ENCODE data around the gene SLC2A13. TPM values are rescaled to one million over a fixed set of nuclear protein-coding genes. Genes with fewer than 3 reads are reported as not detected.

The SLC2A13 gene
- total and polyA plus RNA-seq, 4 donors = 1.9 to 20.2 (median 6.9) TPM

DNA sequence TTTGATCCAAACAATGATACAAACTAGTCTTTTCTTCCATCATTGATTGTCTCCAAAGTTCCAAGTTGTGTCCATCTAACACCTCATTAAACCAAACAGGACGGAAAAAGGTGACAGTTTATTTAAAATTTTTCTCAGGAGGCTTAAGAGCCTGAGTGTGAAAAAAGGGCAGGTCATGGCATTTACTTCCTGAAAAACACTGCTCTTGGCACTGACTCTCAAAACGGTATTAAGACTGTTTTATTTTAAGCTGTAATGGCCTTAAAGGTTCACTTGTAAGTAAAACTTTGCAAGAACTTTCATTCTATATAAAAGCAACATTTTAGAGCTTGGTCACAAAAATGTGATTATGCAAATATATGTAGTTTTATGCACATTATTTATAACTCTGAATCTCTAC is 222.5 kb downstream of the SLC2A13 start:
- Histone ChIP-seq H3K9ac (ENCODE audit: low read depth in 1 of 2, low read length in 2 of 2) (no peak overlapping the region), H3K27me3 (ENCODE audit: control insufficient read depth in 4 of 4, insufficient read depth in 4 of 4, low read length in 3 of 4) (no peaks in the 10 kb centered on the region), H3K4me1 (ENCODE audit: control insufficient read depth in 4 of 4, insufficient read depth in 4 of 4, low read length in 3 of 4) (peaks cover 0 to 4% (median 0%) of the 10 kb centered on the region in 4 donors), H3K27ac (ENCODE audit: low read depth in 1 of 2, low read length in 2 of 2) (no peak overlapping the region), H3K9me3 (ENCODE audit: control insufficient read depth in 4 of 4, low read length in 3 of 4) (peaks cover 0 to 4% (median 0%) of the 10 kb centered on the region in 4 donors), H3K4me3 (ENCODE audit: low read depth in 1 of 3, low read length in 3 of 3) (no peak overlapping the region), H3K36me3 (ENCODE audit: control insufficient read depth in 4 of 4, insufficient read depth in 3 of 4, low read depth in 1 of 4, low read length in 3 of 4) (no peaks in the 10 kb centered on the region)
- no peak for DNase-seq (ENCODE audit: low spot score)
- TF ChIP-seq RAD21 (IDR thresholded peaks at IDR 0.05) = no peak
- TF ChIP-seq FOXA1 (IDR thresholded peaks at IDR 0.05) = no peak
- TF ChIP-seq, protein P1, sequence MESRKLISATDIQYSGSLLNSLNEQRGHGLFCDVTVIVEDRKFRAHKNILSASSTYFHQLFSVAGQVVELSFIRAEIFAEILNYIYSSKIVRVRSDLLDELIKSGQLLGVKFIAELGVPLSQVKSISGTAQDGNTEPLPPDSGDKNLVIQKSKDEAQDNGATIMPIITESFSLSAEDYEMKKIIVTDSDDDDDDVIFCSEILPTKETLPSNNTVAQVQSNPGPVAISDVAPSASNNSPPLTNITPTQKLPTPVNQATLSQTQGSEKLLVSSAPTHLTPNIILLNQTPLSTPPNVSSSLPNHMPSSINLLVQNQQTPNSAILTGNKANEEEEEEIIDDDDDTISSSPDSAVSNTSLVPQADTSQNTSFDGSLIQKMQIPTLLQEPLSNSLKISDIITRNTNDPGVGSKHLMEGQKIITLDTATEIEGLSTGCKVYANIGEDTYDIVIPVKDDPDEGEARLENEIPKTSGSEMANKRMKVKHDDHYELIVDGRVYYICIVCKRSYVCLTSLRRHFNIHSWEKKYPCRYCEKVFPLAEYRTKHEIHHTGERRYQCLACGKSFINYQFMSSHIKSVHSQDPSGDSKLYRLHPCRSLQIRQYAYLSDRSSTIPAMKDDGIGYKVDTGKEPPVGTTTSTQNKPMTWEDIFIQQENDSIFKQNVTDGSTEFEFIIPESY (IDR thresholded peaks at IDR 0.05) = no peak
- no peak for TF ChIP-seq SP1 (IDR thresholded peaks at IDR 0.05)
- TF ChIP-seq, protein P2, sequence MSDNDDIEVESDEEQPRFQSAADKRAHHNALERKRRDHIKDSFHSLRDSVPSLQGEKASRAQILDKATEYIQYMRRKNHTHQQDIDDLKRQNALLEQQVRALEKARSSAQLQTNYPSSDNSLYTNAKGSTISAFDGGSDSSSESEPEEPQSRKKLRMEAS (IDR thresholded peaks at IDR 0.05) = no peak
- TF ChIP-seq GABPA (IDR thresholded peaks at IDR 0.05 in 1 of 2, conservative IDR thresholded peaks at IDR 0.05 in 1 of 2) = no peak
- 72% methylated on average over 2 of the region's 2 CpGs for WGBS

GRCh38 chr12:39878753-39879152 is 227.1 kb downstream of the SLC2A13 start:
- DNase-seq (ENCODE audit: low spot score) = no peak
- Histone ChIP-seq H3K9me3 (ENCODE audit: control insufficient read depth in 4 of 4, low read length in 3 of 4) (peaks cover 0 to 4% (median 0%) of the 10 kb centered on the region in 4 donors), H3K27ac (ENCODE audit: low read depth in 1 of 2, low read length in 2 of 2) (no peak overlapping the region), H3K36me3 (ENCODE audit: control insufficient read depth in 4 of 4, insufficient read depth in 3 of 4, low read depth in 1 of 4, low read length in 3 of 4) (no peaks in the 10 kb centered on the region), H3K27me3 (ENCODE audit: control insufficient read depth in 4 of 4, insufficient read depth in 4 of 4, low read length in 3 of 4) (no peaks in the 10 kb centered on the region), H3K4me3 (ENCODE audit: low read depth in 1 of 3, low read length in 3 of 3) (no peak overlapping the region), H3K4me1 (ENCODE audit: control insufficient read depth in 4 of 4, insufficient read depth in 4 of 4, low read length in 3 of 4) (no peaks in the 10 kb centered on the region), H3K9ac (ENCODE audit: low read depth in 1 of 2, low read length in 2 of 2) (no peak overlapping the region)
- TF ChIP-seq GABPA (IDR thresholded peaks at IDR 0.05 in 1 of 2, conservative IDR thresholded peaks at IDR 0.05 in 1 of 2) = no peak
- TF ChIP-seq, protein P3, sequence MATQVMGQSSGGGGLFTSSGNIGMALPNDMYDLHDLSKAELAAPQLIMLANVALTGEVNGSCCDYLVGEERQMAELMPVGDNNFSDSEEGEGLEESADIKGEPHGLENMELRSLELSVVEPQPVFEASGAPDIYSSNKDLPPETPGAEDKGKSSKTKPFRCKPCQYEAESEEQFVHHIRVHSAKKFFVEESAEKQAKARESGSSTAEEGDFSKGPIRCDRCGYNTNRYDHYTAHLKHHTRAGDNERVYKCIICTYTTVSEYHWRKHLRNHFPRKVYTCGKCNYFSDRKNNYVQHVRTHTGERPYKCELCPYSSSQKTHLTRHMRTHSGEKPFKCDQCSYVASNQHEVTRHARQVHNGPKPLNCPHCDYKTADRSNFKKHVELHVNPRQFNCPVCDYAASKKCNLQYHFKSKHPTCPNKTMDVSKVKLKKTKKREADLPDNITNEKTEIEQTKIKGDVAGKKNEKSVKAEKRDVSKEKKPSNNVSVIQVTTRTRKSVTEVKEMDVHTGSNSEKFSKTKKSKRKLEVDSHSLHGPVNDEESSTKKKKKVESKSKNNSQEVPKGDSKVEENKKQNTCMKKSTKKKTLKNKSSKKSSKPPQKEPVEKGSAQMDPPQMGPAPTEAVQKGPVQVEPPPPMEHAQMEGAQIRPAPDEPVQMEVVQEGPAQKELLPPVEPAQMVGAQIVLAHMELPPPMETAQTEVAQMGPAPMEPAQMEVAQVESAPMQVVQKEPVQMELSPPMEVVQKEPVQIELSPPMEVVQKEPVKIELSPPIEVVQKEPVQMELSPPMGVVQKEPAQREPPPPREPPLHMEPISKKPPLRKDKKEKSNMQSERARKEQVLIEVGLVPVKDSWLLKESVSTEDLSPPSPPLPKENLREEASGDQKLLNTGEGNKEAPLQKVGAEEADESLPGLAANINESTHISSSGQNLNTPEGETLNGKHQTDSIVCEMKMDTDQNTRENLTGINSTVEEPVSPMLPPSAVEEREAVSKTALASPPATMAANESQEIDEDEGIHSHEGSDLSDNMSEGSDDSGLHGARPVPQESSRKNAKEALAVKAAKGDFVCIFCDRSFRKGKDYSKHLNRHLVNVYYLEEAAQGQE (IDR thresholded peaks at IDR 0.05) = no peak

DNA sequence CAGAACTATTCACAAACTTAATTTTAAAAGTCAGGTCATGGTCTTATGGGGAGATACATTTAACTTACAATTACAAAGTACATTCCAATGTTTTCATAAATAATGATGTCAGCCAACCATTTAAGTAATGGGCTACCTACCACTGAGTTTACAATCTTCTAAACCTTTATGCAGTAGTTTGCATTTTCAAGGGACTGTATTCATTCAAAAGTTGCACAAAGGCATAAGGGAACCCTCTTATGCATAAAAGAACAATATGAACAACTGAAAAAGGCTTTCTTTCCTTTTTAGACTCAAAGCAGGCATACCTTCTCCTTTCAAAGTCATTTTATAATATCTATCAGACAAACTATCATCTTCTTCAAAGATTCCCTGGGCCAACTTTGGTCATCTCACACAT is 230.2 kb downstream of the SLC2A13 start:
- Histone ChIP-seq H3K36me3 (ENCODE audit: control insufficient read depth in 4 of 4, insufficient read depth in 3 of 4, low read depth in 1 of 4, low read length in 3 of 4) (no peaks in the 10 kb centered on the region), H3K9me3 (ENCODE audit: control insufficient read depth in 4 of 4, low read length in 3 of 4) (peaks cover 0 to 4% (median 0%) of the 10 kb centered on the region in 4 donors), H3K4me3 (ENCODE audit: low read depth in 1 of 3, low read length in 3 of 3) (no peak overlapping the region), H3K9ac (ENCODE audit: low read depth in 1 of 2, low read length in 2 of 2) (no peak overlapping the region), H3K4me1 (ENCODE audit: control insufficient read depth in 4 of 4, insufficient read depth in 4 of 4, low read length in 3 of 4) (no peaks in the 10 kb centered on the region), H3K27me3 (ENCODE audit: control insufficient read depth in 4 of 4, insufficient read depth in 4 of 4, low read length in 3 of 4) (no peaks in the 10 kb centered on the region), H3K27ac (ENCODE audit: low read depth in 1 of 2, low read length in 2 of 2) (no peak overlapping the region)
- no peak for DNase-seq (ENCODE audit: low spot score)
- TF ChIP-seq ATF3 (IDR thresholded peaks at IDR 0.05) (no peak), CTCF (IDR thresholded peaks at IDR 0.05; ENCODE audit: low read depth, low read length, missing input control) (no peak), GABPA (IDR thresholded peaks at IDR 0.05 in 1 of 2, conservative IDR thresholded peaks at IDR 0.05 in 1 of 2) (no peak), NR2F2 (IDR thresholded peaks at IDR 0.05) (no peak), EGR1 (IDR thresholded peaks at IDR 0.05; ENCODE audit: low read depth in 2 of 2) (no peak), HNF4G (IDR thresholded peaks at IDR 0.05) (no peak), SP1 (IDR thresholded peaks at IDR 0.05) (no peak), HNF4A (conservative IDR thresholded peaks at IDR 0.05) (no peak), FOXA2 (IDR thresholded peaks at IDR 0.05) (no peak), FOXA1 (IDR thresholded peaks at IDR 0.05) (no peak), RAD21 (IDR thresholded peaks at IDR 0.05) (no peak)
